ENCODE results near the gene ANKS1B.

ANKS1B gene

GRCh38 chr12:98803468-98804209 lies 1181.1 kb downstream of the ANKS1B start:
- no peak for DNase-seq
- H3K27me3 Mint-ChIP-seq = peaks cover 10% of the 10 kb centered on the region
- no peaks in the 10 kb centered on the region for H3K9me3 Mint-ChIP-seq
- no peaks in the 10 kb centered on the region for H3K36me3 Mint-ChIP-seq
- H3K4me3 Mint-ChIP-seq = no peak overlapping the region
- CTCF ChIA-PET = interaction anchor here (0.7 kb wide), 1 partner anchor 9 kb away, joined by 3 read pairs; no protein-coding TSS in a partner anchor
- H3K4me1 Mint-ChIP-seq = no peaks in the 10 kb centered on the region
- H3K27ac Mint-ChIP-seq = no peak overlapping the region

GRCh38 chr12:98799822-98800221 lies 1184.9 kb downstream of the ANKS1B start:
- H3K4me1 Mint-ChIP-seq = no peaks in the 10 kb centered on the region
- no peak for DNase-seq
- H3K27ac Mint-ChIP-seq = no peak overlapping the region
- H3K9me3 Mint-ChIP-seq = no peaks in the 10 kb centered on the region
- H3K36me3 Mint-ChIP-seq = no peaks in the 10 kb centered on the region
- CTCF ChIA-PET = interaction anchor here (0.6 to 1.5 kb wide), 2 partner anchors 74 to 807 kb away, joined by 3 to 4 read pairs; no protein-coding TSS in a partner anchor
- H3K4me3 Mint-ChIP-seq = no peak overlapping the region
- peaks cover 14% of the 10 kb centered on the region for H3K27me3 Mint-ChIP-seq

DNA sequence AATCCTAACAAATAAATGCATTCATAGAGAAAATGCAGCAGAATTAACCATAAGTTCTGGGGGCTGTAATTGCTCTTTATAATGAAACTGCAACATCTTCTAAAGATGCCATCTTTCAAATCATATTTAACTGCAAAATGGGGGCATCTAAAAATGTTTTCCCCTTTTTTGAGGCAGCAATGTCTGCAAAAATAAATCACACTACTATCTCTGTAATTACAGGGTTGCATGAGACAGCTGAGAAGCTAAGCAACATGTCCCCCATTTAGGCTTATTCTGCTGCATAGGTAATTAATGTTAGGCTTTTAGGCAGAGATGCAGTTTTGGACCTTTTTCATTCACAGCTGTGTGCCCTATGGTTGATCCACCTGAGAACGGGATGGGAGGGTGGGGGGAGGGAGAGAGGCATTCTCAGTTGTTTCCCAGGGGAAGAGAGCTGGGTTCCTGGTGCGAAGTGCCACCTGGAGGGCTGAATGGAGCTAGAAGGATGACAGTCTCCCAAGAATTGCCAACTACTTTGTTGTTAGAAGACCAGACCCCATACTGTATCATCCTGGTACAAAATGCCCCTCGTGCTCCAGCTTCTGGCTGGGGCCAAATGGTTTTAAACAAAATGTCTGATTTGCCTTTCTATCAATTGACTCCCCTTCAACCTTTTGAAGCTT lies 1185.5 kb downstream of the ANKS1B start:
- no peaks in the 10 kb centered on the region for H3K9me3 Mint-ChIP-seq
- H3K4me1 Mint-ChIP-seq = no peaks in the 10 kb centered on the region
- CTCF ChIA-PET = interaction anchor here (0.6 to 1.5 kb wide), 2 partner anchors 74 to 808 kb away, joined by 3 to 4 read pairs; no protein-coding TSS in a partner anchor
- DNase-seq = no peak
- no peaks in the 10 kb centered on the region for H3K36me3 Mint-ChIP-seq
- no peak overlapping the region for H3K27ac Mint-ChIP-seq
- no peak overlapping the region for H3K4me3 Mint-ChIP-seq
- peaks cover 10% of the 10 kb centered on the region for H3K27me3 Mint-ChIP-seq

DNA sequence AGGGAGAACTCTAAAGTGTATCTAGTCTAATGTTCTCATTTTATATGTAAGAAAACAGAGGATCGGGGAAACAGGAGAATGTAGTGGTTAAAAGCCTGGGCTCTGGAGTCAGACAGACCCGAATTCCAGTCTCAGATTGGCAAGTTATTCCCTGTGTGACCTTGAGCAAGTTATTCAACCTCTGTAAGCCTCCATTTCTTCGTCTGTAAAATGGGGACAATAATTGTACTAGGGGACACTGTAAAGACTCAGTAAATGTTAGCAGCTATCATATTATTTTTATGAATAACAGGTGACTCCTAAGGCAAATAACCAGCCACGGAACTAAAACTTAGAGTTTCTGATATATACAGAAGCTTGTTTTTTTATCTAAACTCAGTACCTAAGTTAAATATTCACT lies 1187.5 kb downstream of the ANKS1B start:
- H3K27ac Mint-ChIP-seq = no peak overlapping the region
- H3K4me1 Mint-ChIP-seq = no peaks in the 10 kb centered on the region
- CTCF ChIA-PET = no interaction called here
- no peaks in the 10 kb centered on the region for H3K9me3 Mint-ChIP-seq
- DNase-seq = no peak
- peaks cover 10% of the 10 kb centered on the region for H3K27me3 Mint-ChIP-seq
- no peak overlapping the region for H3K4me3 Mint-ChIP-seq
- H3K36me3 Mint-ChIP-seq = no peaks in the 10 kb centered on the region

- Mint-ChIP-seq H3K36me3 (no peaks in the 10 kb centered on the region), H3K27me3 (peaks cover 10% of the 10 kb centered on the region), H3K4me1 (no peaks in the 10 kb centered on the region), H3K27ac (no peak overlapping the region), H3K4me3 (no peak overlapping the region), H3K9me3 (no peaks in the 10 kb centered on the region)
- no peak for DNase-seq
- CTCF ChIA-PET = no interaction called here
Measured at GRCh38 chr12:98796745-98797144, 1188.0 kb downstream of the ANKS1B start.

- DNase-seq = no peak
- CTCF ChIA-PET = no interaction called here
- H3K36me3 Mint-ChIP-seq = no peaks in the 10 kb centered on the region
- peaks cover 7% of the 10 kb centered on the region for H3K27me3 Mint-ChIP-seq
- no peak overlapping the region for H3K4me3 Mint-ChIP-seq
- H3K9me3 Mint-ChIP-seq = no peaks in the 10 kb centered on the region
- no peaks in the 10 kb centered on the region for H3K4me1 Mint-ChIP-seq
- H3K27ac Mint-ChIP-seq = no peak overlapping the region
Measured at GRCh38 chr12:98793121-98793520, 1191.6 kb downstream of the ANKS1B start.

- Mint-ChIP-seq H3K4me3 (no peak overlapping the region), H3K36me3 (no peaks in the 10 kb centered on the region), H3K9me3 (no peaks in the 10 kb centered on the region), H3K4me1 (no peaks in the 10 kb centered on the region), H3K27me3 (peaks cover 4% of the 10 kb centered on the region), H3K27ac (no peak overlapping the region)
- DNase-seq = no peak
- CTCF ChIA-PET = interaction anchor here (0.6 kb wide), 1 partner anchor 1923 kb away, joined by 4 read pairs; no protein-coding TSS in a partner anchor
Measured at GRCh38 chr12:98791406-98791805, 1193.3 kb downstream of the ANKS1B start.

DNA sequence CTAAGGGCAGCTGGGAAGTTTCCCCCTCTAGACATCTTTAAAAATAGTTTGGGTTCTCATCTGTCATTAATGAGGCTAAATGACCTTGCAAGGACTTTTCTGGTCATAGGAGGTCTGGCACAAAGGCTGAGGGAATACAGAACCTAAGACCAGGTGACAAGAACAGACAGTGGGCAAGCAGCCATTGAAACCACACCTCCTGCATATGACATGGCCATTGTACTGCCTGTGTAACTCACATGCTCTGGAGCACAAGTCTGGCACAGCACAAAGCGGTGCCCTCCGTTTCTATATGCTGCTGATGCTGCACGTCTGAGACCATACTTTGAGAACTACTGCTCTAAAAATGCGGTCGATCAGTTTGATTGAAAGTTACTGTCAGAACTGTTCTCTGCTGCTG lies 1196.3 kb downstream of the ANKS1B start:
- Mint-ChIP-seq H3K36me3 (no peaks in the 10 kb centered on the region), H3K9me3 (no peaks in the 10 kb centered on the region), H3K27me3 (peaks cover 12% of the 10 kb centered on the region), H3K4me3 (no peak overlapping the region), H3K4me1 (no peaks in the 10 kb centered on the region), H3K27ac (no peak overlapping the region)
- CTCF ChIA-PET = no interaction called here
- DNase-seq = no peak

GRCh38 chr12:98786653-98787052 lies 1198.1 kb downstream of the ANKS1B start:
- Mint-ChIP-seq H3K9me3 (no peaks in the 10 kb centered on the region), H3K27me3 (peaks cover 12% of the 10 kb centered on the region), H3K36me3 (no peaks in the 10 kb centered on the region), H3K4me1 (no peaks in the 10 kb centered on the region), H3K27ac (no peak overlapping the region), H3K4me3 (no peak overlapping the region)
- CTCF ChIA-PET = interaction anchor here (0.6 to 0.7 kb wide), 2 partner anchors 30 to 1170 kb away, joined by 3 read pairs; no protein-coding TSS in a partner anchor
- no peak for DNase-seq

GRCh38 chr12:98783420-98783819 lies 1201.3 kb downstream of the ANKS1B start:
- H3K27ac Mint-ChIP-seq = no peak overlapping the region
- no peaks in the 10 kb centered on the region for H3K36me3 Mint-ChIP-seq
- no peaks in the 10 kb centered on the region for H3K4me1 Mint-ChIP-seq
- CTCF ChIA-PET = no interaction called here
- no peak overlapping the region for H3K4me3 Mint-ChIP-seq
- no peak for DNase-seq
- no peaks in the 10 kb centered on the region for H3K9me3 Mint-ChIP-seq
- peaks cover 16% of the 10 kb centered on the region for H3K27me3 Mint-ChIP-seq

- Mint-ChIP-seq H3K27me3 (peaks cover 22% of the 10 kb centered on the region), H3K36me3 (no peaks in the 10 kb centered on the region), H3K27ac (no peak overlapping the region), H3K4me3 (no peak overlapping the region), H3K4me1 (no peaks in the 10 kb centered on the region), H3K9me3 (no peaks in the 10 kb centered on the region)
- no peak for DNase-seq
- CTCF ChIA-PET = no interaction called here
Measured at GRCh38 chr12:98780261-98780660, 1204.5 kb downstream of the ANKS1B start.

GRCh38 chr12:98772818-98773217 lies 1211.9 kb downstream of the ANKS1B start:
- Mint-ChIP-seq H3K4me3 (no peak overlapping the region), H3K9me3 (no peaks in the 10 kb centered on the region), H3K36me3 (no peaks in the 10 kb centered on the region), H3K4me1 (no peaks in the 10 kb centered on the region), H3K27me3 (peaks cover 10% of the 10 kb centered on the region), H3K27ac (no peak overlapping the region)
- DNase-seq = no peak
- CTCF ChIA-PET = no interaction called here

- CTCF ChIA-PET = interaction anchor here (1.0 kb wide), 1 partner anchor 33 kb away, joined by 4 read pairs; no protein-coding TSS in a partner anchor
- Mint-ChIP-seq H3K27ac (no peak overlapping the region), H3K9me3 (no peaks in the 10 kb centered on the region), H3K27me3 (peaks cover 13% of the 10 kb centered on the region), H3K36me3 (no peaks in the 10 kb centered on the region), H3K4me1 (no peaks in the 10 kb centered on the region), H3K4me3 (no peak overlapping the region)
- DNase-seq = no peak
Measured at GRCh38 chr12:98771811-98772752, 1212.7 kb downstream of the ANKS1B start.

DNA sequence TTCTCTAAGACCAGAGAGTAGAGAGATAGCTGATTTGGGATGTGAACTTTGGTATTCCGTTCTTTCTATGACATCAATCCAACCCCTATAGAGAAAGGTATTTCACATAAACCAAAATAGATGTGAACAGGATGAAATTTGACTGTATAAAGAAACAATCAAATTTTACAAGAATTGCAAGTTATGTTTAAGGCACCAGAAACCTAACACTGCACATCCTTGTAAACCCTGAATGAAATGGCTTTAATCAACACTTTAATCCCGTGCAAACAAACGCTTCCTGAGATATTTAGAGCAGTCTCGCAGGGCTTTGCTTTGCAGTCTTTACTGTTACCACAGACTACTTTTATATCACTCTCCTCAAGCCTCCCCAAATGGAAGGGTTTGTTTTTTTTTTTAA lies 1214.5 kb downstream of the ANKS1B start:
- DNase-seq = no peak
- Mint-ChIP-seq H3K36me3 (no peaks in the 10 kb centered on the region), H3K4me3 (no peak overlapping the region), H3K27me3 (peaks cover 6% of the 10 kb centered on the region), H3K9me3 (no peaks in the 10 kb centered on the region), H3K4me1 (no peaks in the 10 kb centered on the region), H3K27ac (no peak overlapping the region)
- CTCF ChIA-PET = no interaction called here

All from activated naive CD4-positive, alpha-beta T cell treated with anti-CD3 and anti-CD28 coated beads, Interleukin-2, amount 10 ng/mL, durations not matched to agents 7 days and 5 days (primary cell).